GM19397 (cell line): ENCODE results near the gene ATP9B.

Source experiments
- ATAC-seq: cut with Tn5 transposase; IDR thresholded peaks from one replicate; pipeline ENCODE4 v1.9.1; 2021; ENCODE audit warnings: mild to moderate bottlenecking, moderate library complexity; ENCODE audit not compliant: unreplicated experiment

Gene ATP9B

DNA sequence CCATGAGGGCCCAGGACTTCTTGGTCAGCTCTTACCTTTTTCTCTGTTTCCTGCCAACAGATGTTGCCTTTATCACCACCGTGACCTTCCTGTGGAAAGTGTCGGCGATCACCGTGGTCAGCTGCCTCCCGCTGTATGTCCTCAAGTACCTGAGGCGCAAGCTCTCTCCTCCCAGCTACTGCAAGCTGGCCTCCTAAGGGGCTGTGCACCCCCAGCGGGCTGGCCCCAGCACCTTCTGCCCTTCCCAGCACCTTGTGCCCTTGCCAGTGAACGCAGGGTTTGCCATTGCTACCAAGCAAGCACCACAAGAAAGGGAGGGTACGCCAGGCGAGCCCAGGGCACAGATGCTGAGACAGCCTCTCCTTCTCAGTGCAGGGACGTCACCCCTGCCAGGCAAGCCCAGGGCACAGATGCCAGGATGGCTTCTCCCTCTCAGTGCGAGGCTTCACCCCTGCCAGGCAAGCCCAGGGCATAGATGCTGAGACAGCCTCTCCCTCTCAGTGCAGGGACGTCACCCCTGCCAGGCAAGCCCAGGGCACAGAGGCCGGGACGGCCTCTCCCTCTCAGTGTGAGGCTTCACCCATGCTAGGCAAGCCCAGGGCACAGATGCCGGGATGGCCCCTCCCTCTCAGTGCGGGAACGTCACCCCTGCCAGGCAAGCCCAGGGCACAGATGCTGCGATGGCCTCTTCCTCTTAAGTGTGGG is 308.1 kb downstream of the ATP9B start:
- no peak for ATAC-seq

DNA sequence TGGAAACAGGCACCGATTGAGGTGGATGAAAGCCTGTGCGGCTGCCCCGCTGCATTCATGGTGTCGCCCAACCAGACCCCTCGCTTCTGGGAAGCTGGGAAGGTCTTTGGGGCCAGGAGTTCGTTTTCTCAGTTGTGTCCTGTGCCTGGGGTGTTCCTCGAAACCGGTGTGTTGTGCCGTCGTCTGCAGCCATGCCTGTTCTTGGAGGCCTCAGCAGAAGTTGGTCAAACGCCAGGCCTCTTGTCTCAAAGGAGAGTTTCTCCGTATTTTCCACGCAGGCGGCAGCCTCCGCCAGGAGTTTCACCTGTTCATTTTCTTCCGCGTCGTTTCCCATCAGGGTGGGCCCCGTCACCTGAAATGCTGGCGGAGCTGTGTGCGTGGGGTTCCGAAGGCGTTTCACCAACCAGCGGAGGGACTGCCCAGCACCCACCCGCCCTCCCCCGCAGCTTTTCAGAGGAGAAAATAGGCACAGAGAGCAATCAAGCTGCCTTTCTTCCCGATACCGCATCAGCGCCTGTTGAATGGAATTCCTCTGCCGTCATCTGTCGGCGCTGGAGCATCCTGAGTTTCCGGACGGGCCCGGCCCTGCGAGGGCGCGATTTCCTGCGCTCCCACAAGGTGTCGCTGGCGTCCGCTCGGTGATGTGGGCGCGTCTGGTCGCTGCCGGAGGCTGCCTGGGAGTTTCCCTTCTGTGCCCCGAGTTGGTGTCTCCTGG is 309.5 kb downstream of the ATP9B start:
- ATAC-seq = no peak

DNA sequence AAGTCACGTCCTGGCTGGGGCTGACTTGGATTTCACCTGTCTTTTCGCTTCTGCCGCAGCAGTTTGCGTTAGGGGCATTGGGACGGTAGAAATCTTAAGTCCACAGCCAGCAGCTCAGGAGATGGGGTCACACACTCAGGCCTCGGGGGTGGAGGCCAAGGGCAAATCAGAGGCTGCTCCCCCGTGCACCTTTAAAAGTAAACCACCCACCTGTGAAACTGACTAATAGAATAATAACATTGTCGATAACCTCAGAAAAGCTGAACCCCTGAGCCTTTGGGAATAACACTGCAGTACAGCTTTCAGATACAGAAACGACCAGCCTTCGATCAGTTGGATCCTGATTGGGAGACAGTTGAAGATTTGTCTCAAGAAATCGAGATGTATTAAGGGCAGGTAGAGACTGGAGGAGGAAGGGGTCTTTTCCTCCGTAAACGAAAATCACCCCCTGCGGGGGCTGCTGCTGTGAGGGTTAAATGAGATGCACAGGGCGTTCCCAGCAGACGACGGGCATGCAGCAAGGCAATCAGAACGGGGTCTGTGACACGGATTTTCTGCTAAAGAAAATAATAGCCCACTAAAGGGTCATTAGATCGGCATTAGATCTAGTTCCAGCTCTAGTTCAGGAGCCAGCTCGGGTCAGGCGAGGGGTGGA is 310.2 kb downstream of the ATP9B start:
- no peak for ATAC-seq

DNA sequence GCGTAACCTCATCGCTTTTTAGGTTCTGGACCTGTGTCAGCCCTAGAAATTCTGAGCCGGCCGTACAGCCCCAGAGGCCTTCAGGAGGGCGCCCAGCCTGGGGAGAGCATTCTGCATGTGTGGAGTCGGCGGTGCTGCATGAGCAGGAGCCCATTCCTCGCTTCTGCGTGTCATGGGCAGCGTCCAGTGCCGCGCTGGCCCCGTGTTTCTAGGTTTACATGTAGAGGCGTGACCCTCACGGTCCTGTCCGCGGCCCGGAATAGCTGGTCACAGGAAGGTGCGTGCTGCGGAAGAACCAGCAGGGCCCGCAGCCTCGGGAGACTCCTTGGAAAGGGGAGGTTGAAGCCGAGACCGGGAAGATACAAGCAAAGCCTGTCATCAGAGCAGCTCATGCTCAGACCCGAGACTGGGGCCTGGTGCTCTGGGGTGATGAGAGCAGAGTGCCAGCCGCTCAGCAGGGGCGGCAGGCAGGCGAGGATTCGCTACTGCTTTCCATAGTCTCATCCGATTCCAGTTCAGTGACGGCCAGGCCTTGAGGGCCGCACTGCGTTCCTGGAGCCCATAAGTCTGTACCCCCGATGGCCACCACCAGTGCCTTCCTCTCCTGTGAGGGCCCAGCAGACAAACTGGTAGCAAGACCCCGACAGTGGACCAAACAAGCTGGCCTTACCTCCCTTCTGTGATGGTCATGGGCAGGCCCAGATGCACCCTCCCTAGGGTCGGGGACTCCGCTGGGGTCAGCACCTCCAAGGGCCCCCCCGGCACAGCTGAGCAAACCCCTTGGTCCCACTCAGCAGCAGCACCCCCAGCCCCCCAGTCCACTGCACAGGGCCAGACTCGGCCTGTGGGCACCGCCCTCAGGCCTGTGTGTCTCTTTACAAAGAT is 311.0 kb downstream of the ATP9B start:
- no peak for ATAC-seq

DNA sequence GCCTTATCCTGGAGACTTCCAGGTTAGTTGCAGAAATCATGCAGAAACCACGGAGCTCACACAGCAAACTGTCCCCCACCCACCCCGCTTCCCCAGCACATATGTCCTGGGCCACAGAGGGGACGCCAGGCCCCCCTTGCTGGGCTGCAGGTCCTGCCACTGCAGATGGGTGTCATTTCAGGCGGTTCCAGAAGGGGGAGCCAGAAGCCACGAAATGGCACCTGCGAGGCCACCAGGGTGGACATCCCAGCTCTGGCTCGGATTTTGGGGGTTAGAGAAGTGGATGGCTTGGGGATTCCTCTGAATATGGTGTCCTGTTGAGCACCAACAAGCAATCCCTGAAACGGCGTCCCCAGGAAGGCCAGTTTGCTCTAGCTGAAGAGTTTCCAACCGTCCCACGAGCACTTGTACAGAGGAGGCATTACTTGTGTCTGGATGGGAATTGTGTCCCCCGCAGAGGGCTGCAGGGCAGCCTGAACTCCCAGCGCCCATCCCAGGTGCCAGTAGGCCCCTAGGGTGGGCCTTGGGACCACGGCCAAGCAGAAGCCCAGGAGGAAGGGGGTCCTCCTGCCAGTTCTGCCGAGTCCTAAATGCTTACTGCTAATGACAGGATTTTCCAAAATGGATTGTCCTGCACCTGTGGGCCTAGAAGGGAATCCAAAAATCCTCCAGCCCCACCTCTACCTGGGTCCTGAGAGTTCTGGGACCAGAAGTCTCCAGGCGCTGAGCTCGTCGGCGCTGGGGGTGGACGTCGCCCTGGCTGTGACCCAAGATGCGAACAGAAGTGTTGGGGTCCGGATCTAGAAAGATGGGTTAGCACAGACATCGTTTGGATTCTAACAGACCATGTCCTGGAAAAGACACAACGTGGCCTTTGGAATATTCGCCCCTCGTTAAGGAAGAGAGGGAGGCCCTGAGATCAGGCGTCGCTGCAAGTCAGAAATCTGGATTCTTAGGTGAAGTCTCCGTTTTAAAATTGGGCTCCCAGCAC is 311.9 kb downstream of the ATP9B start:
- ATAC-seq = peak; percentile 42

DNA sequence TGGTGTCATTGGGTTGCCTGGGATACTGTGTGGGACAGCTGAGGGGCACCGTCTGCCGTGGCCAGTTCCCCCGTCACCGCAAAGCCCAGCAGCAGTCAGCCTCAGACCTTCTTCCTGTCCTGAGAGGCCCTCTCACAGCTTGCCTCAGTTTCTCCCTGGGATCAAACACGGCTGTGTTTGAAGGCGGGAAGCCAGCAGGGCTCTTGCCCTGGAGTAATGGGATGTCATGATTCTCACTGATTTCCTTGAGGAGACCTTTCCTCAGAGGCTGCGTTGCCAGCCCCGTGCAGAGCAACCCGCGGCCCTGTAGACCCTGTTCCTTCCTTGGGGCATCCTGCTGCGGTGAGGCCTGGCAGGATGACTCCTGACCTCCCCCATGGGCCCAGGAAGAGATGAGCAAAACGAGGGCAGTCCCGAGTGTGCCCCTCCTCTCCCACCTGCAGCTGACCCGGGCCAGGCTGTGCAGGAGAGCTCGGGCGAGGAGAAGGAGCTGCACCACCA is 312.7 kb downstream of the ATP9B start:
- ATAC-seq = no peak

DNA sequence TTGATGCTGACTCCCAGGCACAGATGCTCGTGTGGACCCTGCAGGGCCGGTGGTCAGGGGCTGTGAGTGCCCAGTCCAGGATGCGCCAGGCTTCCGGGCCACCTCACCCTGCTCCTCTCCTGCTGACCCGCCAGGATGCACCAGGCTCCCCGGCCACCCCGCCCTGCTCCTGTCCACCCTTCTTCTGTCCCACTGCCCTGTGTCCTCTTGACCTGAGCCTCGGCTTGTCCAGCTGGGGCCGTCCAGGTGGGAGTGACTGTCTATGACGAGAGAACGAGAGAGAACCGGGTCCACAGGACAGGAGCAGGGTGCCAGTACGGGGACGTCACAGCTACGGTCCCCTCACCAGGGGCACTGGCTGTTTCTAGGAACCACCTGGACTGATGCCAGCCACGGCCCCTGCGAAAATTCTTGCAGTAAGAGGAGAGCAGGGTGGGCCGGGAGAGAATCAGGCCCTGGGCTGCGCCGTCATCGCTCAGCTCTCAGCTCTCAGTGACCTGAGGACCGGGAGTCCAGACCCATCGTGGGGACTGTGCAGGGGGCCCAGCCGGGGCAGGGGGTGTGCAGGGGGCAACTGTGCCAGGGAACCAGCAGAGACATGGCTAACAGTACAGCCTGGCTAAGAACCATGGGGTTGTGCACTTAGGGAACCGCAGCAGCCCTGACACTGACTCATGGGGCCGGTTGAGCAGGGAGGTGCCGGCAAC is 313.6 kb downstream of the ATP9B start:
- ATAC-seq = no peak

DNA sequence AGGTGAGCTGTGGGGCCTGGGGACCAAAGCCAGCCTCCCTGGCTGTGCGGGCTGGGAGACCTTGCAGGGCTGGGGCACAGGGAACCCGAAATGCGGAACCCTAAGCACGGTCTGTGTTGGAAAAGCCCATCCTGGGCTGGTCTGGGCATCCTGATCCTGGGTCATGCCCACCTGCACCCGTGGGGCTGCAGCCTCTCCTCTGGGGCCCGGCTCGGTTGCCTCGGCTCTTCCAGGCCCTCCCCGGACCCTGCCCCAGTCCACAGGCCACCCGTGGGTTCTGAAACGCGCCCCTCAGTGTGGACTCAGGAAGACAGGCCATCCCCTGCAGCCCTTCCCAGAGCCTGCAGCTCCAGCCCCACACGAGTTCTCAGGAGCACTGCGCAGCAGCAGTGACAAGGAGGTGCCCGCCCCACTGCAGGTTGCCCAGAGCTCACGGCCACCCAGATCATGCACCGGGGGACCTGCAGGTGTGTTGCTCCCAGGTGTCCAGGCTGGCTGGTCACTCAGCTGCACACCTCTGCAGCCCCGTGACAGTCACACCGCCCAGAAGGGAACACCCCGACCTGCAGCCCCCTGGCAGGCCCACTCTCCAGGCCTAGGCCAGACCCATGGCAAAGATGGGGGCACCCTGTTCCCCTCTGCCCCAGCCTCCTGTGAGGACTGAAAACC is 314.3 kb downstream of the ATP9B start:
- no peak for ATAC-seq

DNA sequence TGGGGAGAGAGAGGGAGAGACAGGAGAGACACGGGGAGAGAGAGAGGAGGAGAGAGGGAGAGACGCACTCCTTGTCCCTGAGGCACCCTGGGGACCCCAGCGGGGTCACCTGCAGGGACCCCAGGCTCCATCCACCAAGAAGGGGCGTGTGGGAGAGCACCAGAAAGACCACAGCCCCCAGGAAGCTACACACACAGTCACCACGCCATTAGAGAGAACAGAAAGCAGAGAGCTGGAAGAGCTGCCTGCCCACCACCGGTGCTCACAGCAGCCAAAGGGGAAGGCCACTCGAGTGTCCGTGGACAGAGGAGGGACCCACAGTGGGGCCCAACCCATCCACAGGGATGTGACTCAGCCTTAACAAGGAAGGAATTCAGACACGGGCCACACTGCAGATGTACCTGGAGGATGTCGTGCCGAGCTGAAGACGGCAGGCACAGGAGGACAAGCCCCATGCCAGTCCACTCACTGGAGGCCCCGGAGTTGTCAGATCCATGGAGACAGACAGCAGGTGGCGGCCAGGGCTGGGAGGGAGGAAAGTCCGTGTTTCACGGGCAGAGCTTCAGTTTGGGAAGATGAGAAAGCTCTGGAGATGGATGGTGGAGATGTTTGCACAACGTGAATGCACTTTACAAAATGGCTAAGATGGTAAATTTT is 315.1 kb downstream of the ATP9B start:
- ATAC-seq = no peak

DNA sequence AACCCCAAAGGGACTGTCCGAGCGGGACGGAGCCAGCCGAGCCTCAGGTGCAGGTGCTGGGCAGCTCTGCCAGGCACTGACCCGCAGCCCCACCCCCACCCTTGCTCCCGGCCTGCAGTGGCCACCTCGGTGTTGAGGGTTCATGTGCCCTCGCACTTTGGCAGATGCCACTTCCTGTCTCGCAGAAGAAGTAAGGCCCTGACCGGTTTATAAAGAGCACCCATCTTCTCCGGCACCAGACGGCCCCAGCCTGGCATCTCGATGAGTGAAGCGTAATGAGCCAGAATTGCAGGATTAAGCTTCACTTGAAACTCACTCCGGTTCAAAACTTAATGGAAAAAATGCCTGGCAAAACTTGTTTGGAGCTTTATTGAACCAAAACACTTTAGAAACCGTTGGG is 315.6 kb downstream of the ATP9B start:
- ATAC-seq = no peak

DNA sequence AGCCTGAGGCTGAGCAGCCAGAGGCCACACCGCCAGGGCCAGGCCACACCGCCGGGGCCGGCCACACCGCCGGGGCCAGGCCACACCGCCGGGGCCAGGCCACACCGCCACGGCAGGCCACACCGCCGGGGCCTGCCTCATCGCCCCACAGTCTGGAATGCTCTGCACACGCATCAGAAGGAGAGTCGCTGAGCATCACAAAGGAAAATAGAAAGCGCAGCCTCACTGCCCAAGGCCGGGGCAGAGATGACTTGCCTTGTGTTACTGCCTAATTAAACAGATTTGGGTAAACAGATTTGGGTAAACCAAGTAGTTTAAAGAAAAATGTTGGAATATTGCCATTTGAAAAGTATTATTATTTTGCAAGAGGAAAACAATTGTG is 316.1 kb downstream of the ATP9B start:
- no peak for ATAC-seq

DNA sequence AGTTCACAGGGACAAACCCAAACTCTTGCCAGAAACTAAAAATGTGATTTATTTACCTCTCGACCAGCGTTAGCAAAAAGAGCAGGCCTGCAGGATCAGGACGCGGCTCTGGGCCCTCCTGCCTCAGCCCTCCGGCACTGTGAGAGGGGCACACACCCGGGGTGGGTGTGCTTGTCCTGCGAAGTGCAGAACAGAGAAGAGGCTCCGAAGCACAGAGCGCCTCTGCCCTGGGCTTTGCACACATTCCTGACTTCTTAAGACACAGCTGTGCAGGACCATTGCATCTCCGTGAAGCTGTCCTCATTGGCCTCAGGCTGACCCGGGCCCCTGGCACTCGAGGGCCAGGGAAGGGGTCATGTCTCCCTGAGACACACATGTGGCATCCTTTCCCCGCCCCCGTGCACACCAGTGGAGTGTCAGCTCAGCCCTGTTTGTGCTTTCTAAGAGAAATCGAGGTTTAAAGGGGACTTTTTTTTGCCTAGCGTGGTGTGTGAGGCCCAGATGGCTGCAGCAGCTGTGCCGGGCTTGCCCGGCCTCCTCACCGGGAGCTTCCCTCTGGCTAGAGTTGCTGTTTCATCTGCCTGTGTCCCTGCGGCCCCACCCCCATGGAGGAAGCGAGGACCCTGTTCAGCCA is 316.6 kb downstream of the ATP9B start:
- ATAC-seq = no peak

DNA sequence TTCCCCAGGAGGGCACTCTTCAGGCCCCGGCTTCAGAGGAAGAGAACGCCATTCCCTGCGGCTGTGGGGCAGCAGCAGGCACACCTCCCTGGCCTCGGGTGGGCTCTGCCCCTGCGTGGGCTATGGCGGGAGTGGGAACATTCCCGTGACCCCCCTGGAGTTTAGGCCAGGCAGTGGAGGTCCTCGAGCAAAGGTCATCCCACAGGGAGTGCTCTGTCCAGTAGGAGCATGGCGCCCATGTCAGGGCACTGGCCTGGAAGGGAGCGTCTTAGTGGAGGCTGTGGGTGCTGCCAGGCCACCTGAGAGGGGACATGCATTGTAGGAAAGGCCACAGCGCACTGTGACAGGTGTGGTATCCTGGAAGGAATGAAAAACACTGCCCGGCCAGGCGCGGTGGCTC is 317.4 kb downstream of the ATP9B start:
- no peak for ATAC-seq

DNA sequence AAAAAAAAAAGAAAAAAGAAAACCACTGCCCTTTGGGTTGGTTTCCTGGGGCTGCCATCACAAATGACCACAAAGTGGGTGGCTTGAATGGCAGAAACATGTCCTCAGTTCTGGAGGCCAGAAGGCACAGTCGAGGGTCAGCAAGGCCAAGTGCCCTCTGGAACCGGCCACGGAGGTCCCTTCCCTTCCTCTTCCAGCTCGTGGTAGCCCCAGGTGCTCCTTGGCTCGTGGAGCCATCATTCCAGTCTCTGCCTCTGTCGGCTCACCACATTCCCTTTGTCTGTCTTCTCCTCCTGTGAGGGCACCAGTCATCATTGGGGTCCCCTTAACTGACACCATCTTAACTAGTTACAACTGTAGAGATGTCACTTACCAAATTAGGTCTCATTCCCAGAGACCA is 318.0 kb downstream of the ATP9B start:
- ATAC-seq = no peak

DNA sequence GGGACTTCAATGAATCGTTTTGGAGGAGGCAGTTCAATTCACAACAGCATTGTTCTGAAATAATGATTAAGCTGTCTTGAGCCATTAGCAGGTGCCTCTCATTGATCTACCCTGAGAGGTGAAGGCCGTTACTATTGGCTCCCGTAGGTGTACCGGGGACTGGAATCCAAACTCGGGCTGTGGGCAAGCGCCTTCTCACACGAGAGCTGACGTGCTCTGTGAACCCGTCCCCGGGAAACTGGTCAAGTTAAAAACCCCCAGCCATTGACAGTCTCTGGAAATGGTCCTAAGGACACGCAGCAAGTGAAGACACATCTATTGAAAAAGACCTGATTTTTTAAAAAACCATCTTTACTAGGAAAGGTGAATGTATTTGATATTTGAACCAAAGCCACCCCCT is 318.4 kb downstream of the ATP9B start:
- ATAC-seq = no peak

DNA sequence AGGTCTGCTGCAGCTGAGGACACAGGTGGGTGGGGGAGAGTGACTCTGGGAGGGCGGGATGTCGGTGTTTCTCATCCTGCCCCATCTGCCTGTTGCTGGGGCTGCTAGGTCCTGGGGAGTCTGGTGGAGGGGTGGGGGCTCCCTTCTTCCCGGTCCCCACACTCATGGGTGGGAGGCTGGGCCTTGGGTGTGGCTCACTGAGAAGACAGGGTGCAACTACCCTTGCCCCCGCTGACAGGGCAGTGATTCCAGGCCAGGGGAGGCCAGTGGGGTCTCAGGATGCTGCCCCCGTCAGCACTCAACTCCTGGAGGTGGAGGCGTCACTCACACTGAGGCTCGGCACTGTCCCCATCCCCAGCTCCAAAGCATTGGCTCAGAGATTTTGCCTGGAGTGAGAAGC is 318.8 kb downstream of the ATP9B start:
- no peak for ATAC-seq

DNA sequence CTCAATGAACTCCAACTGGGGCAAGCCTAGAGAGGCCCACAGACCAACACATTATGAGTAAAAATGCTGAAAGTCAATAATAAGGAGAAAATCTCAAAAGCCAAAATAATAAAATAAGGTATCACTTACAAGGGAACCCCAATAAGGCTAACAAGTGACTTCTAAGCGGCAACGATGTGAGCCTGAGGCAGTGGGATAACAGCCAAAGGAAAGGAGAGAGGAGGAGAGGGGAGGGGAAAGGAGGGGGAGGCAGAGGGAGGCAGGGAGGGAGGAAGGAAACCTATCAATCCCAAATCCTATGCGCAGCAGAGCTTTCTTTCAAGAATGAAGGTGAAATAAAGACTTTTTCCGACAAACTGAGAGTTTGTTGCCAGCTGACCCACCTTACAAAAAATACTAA is 320.5 kb downstream of the ATP9B start:
- ATAC-seq = no peak

DNA sequence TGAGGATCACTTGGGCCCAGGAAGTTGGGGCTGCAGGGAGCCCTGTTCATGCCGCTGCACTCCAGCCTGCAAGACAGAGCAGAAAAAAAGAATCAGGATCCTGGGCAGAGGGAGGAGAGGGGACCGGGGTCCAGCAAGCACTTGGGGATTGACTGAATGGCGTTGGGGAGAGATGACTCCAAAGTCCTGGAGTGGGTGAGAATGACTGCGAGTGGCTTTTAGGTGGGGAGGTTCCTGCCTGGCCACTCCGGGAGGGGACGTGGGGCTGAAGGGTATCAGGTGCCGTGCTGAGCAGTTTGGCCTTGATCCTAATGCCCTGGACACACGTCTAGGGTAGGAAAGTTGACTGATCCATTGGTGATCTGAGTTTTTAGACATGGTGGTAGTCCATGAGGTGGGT is 323.0 kb downstream of the ATP9B start:
- ATAC-seq = no peak
